VCaP (cell line): ENCODE data around the gene PRAMEF33.
"Not testable (repeated sequence)": the region's sequence is repeated elsewhere in the genome, so short reads cannot be mapped to it uniquely, and the experiment has no call there.

Experiments used
- H3K27ac ChIP-seq: fragments of 450-650 bp; 2 replicates; pipeline ENCODE4 v1.5.1; 2017
- CTCF ChIP-seq: fragments of 450-650 bp; conservative IDR thresholded peaks from 2 replicates; pipeline ENCODE4 v1.5.1; 2017; ENCODE audit warnings: mild to moderate bottlenecking, moderate library complexity

PRAMEF33 gene

GRCh38 chr1:13303239-13303638, at the start of gene PRAMEF33:
Gene PRAMEF33, plus strand, starts transcription at chr1:13303539. Its CDS starts 2,416 bp downstream, at chr1:13305955.
- H3K27ac ChIP-seq = not testable (repeated sequence)

GRCh38 chr1:13253898-13254297, 49.4 kb upstream of the PRAMEF33 start, which contains the start of gene PRAMEF5:
Gene PRAMEF5, plus strand, starts transcription at chr1:13254198. Its CDS starts 5,071 bp downstream, at chr1:13259269.
- H3K27ac ChIP-seq = not testable (repeated sequence)

- not testable (repeated sequence) for H3K27ac ChIP-seq
Measured at GRCh38 chr1:13265124-13265523, 38.2 kb upstream of the PRAMEF33 start.

- not testable (repeated sequence) for H3K27ac ChIP-seq
Measured at GRCh38 chr1:13277016-13277415, 26.3 kb upstream of the PRAMEF33 start.

- peak; percentile 17; the same call in 1 of the 2 replicates for TF ChIP-seq CTCF
- not testable (repeated sequence) for H3K27ac ChIP-seq
Measured at GRCh38 chr1:13279617-13280016, 23.7 kb upstream of the PRAMEF33 start.

GRCh38 chr1:13285037-13285436, 18.3 kb upstream of the PRAMEF33 start, which contains the start of gene PRAMEF8:
Gene PRAMEF8, minus strand, starts transcription at chr1:13285137. Its CDS starts 1,046 bp downstream, at chr1:13284091.
- not testable (repeated sequence) for H3K27ac ChIP-seq

- not testable (repeated sequence) for H3K27ac ChIP-seq
Measured at GRCh38 chr1:13289030-13289429, 14.3 kb upstream of the PRAMEF33 start.

GRCh38 chr1:13297216-13297931, 6.0 kb upstream of the PRAMEF33 start:
- H3K27ac ChIP-seq = not testable (repeated sequence)

GRCh38 chr1:13298699-13299098, 4.6 kb upstream of the PRAMEF33 start:
- H3K27ac ChIP-seq = not testable (repeated sequence)

GRCh38 chr1:13302197-13302596, 1.1 kb upstream of the PRAMEF33 start:
- not testable (repeated sequence) for H3K27ac ChIP-seq

- not testable (repeated sequence) for H3K27ac ChIP-seq
Measured at GRCh38 chr1:13315281-13315680, 11.9 kb downstream of the PRAMEF33 start, which contains the start of gene PRAMEF15. Gene PRAMEF15, plus strand, starts transcription at chr1:13315581. Its CDS starts 2,827 bp downstream, at chr1:13318408.

- H3K27ac ChIP-seq = not testable (repeated sequence)
Measured at GRCh38 chr1:13342496-13342895, 39.2 kb downstream of the PRAMEF33 start.

GRCh38 chr1:13347034-13347433, 43.7 kb downstream of the PRAMEF33 start, which contains the start of gene PRAMEF14:
Gene PRAMEF14, minus strand, starts transcription at chr1:13347134. Its CDS starts 1,820 bp downstream, at chr1:13345314.
- not testable (repeated sequence) for H3K27ac ChIP-seq

GRCh38 chr1:13353476-13353875, 50.1 kb downstream of the PRAMEF33 start:
- H3K27ac ChIP-seq = not testable (repeated sequence)

- not testable (repeated sequence) for H3K27ac ChIP-seq
Measured at GRCh38 chr1:13354475-13354874, 51.1 kb downstream of the PRAMEF33 start.

GRCh38 chr1:13356774-13357173, 53.4 kb downstream of the PRAMEF33 start:
- TF ChIP-seq CTCF = peak; percentile 52
- H3K27ac ChIP-seq = not testable (repeated sequence)
